Measurements from ENCODE around the gene TMC2. TPM values are rescaled to one million over a fixed set of nuclear protein-coding genes. Genes with fewer than 3 reads are reported as not detected.
A peak's percentile ranks its signal among the peaks of the same experiment; 100 is the strongest.

The TMC2 gene
- total RNA-seq, 2 donors from 2014 or later, result 0.25 TPM; not detected in 1

DNA sequence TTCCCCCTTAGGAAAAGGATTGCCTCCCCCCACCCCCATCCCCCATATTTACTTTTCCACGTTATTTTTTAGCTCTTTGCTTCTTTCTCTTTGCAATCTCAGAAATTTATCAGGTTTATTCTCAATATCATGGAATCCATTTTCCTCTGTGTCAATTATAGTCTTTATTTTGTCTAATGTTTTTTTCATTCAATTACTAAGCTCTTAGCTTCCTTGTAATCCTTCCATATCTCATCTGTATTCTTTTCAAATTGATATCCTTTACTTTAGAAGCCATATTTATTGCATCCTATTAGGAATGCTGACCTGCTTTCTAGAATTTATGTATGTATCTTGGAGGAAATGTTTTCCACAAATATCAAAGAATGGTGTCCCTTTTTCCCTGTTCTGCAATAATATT, 39.3 kb downstream of the TMC2 start:
- Histone ChIP-seq H3K4me1 (no peaks in the 10 kb centered on the region), H3K9me3 (no peaks in the 10 kb centered on the region), H3K9ac (ENCODE audit: low read depth in 2 of 2, low read length in 2 of 2) (no peak overlapping the region), H3K27ac (no peak overlapping the region), H3K4me3 (no peak overlapping the region), H3K36me3 (no peaks in the 10 kb centered on the region), H3K27me3 (no peaks in the 10 kb centered on the region)
- DNase-seq, result no peak
- TF ChIP-seq, protein P1, sequence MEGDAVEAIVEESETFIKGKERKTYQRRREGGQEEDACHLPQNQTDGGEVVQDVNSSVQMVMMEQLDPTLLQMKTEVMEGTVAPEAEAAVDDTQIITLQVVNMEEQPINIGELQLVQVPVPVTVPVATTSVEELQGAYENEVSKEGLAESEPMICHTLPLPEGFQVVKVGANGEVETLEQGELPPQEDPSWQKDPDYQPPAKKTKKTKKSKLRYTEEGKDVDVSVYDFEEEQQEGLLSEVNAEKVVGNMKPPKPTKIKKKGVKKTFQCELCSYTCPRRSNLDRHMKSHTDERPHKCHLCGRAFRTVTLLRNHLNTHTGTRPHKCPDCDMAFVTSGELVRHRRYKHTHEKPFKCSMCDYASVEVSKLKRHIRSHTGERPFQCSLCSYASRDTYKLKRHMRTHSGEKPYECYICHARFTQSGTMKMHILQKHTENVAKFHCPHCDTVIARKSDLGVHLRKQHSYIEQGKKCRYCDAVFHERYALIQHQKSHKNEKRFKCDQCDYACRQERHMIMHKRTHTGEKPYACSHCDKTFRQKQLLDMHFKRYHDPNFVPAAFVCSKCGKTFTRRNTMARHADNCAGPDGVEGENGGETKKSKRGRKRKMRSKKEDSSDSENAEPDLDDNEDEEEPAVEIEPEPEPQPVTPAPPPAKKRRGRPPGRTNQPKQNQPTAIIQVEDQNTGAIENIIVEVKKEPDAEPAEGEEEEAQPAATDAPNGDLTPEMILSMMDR (IDR thresholded peaks at IDR 0.05), result no peak
- intact Hi-C loops (cut with DNase I), result no loop called here

DNA sequence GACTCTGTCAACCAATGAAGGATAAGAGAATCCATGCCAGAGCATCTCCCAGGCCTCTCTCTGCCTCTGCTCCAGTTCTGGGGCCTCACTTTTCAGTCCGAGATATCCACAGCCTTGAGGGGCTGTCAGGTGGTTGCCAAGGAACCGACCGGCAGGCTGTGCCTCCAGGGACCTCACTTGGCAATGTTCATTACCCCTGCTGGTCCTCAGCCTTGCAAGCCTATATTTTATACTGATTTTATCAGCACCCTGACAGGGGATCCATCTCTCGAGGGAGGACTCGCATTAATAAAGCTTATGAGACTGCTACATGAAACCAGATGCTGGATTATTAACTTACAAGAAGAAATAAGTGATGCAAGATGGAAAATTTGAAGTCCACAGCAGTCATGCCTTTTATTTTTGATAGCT, 39.9 kb downstream of the TMC2 start:
- no peaks in the 10 kb centered on the region for H3K27me3 ChIP-seq
- no peak overlapping the region for H3K4me3 ChIP-seq
- no peak overlapping the region for H3K9ac ChIP-seq (ENCODE audit: low read depth in 2 of 2, low read length in 2 of 2)
- TF ChIP-seq, protein P1 (IDR thresholded peaks at IDR 0.05), result no peak
- no peak for DNase-seq
- no peak overlapping the region for H3K27ac ChIP-seq
- intact Hi-C loops (cut with DNase I), result no loop called here
- no peaks in the 10 kb centered on the region for H3K9me3 ChIP-seq
- no peaks in the 10 kb centered on the region for H3K36me3 ChIP-seq
- no peaks in the 10 kb centered on the region for H3K4me1 ChIP-seq

DNA sequence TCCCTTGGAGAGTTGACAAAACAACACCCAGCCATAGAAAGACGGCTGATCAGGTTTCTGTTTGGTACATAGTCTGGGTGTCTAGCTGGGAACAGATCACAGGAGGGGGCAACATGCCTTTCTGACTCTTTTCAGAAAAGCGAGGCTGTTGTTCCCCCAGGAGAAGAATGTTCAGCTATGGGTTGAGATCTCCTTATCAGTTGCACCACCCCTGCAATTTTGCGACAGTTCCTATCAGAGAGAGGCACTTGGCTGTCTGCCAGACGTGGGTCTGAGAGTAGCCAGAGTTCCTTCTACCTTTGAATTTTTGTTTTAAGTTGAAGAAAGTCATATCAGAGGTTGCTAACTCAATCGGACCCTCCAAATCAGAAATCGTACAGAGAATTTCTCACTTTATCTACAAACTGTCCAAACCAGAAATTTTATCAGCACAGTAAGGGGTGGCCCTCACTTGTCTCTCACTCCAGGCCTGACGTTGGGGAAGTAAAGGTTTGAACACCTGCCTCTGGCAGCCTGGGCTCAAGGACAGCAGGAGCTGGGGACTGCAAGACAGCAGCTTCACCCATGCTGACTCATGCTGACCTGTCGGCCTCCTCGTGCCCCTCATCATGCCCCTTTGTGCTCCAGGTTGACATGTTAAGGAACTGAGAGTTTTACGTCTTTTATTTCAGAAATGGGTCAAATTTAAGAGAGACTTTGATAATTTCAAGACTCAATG, 42.3 kb downstream of the TMC2 start:
- no peaks in the 10 kb centered on the region for H3K9me3 ChIP-seq
- no peaks in the 10 kb centered on the region for H3K27me3 ChIP-seq
- H3K36me3 ChIP-seq, result no peaks in the 10 kb centered on the region
- DNase-seq, result peak; percentile 38
- no peak overlapping the region for H3K4me3 ChIP-seq
- H3K27ac ChIP-seq, result no peak overlapping the region
- H3K4me1 ChIP-seq, result no peaks in the 10 kb centered on the region
- TF ChIP-seq, protein P1 (IDR thresholded peaks at IDR 0.05), result no peak
- H3K9ac ChIP-seq (ENCODE audit: low read depth in 2 of 2, low read length in 2 of 2), result no peak overlapping the region
- intact Hi-C loops (cut with DNase I), result no loop called here

DNA sequence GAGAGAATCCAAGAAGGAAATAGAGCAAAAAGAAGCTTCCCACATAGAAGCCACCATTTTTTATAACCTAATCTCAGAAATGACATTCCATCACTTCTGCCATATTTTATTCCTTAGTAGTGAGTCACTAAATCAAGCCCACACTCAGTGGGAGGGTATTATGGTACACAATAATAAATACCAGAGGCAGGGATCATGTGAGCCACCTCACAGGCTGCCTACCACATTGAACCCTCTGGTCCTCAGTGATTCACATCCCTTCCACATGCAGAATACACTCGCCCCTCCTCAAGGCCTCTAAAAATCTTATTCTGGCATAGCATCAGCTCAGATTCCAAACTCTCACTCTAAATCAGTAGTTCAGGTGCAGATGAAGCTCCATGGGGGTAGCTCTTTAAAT, 49.4 kb downstream of the TMC2 start:
- no peaks in the 10 kb centered on the region for H3K27me3 ChIP-seq
- H3K9ac ChIP-seq (ENCODE audit: low read depth in 2 of 2, low read length in 2 of 2), result no peak overlapping the region
- H3K4me1 ChIP-seq, result no peaks in the 10 kb centered on the region
- no peak overlapping the region for H3K4me3 ChIP-seq
- TF ChIP-seq, protein P1 (IDR thresholded peaks at IDR 0.05), result no peak
- intact Hi-C loops (cut with DNase I), result no loop called here
- no peaks in the 10 kb centered on the region for H3K36me3 ChIP-seq
- no peaks in the 10 kb centered on the region for H3K9me3 ChIP-seq
- H3K27ac ChIP-seq, result no peak overlapping the region
- no peak for DNase-seq

DNA sequence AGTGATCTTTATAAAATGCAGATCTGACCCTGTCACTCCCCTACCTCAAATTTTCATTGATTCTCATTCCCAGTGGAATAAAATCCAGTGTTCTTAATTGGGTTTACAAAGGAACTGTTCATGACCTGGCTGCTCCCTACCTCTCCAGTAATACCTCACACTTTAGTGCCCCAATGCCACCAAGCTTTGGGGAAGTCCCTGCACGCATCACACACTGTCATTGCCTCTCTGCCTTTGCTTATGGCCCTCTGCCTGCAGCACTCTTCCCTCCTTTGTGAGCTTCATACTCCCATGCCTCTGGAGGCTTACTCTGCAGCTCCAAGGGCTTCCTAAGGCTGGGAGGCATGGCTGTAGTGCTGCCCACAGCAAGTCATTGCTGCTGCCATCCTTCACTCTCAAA, 57.4 kb downstream of the TMC2 start:
- Histone ChIP-seq H3K9me3 (no peaks in the 10 kb centered on the region), H3K4me3 (no peak overlapping the region), H3K27ac (no peak overlapping the region), H3K9ac (ENCODE audit: low read depth in 2 of 2, low read length in 2 of 2) (no peak overlapping the region), H3K4me1 (no peaks in the 10 kb centered on the region), H3K36me3 (no peaks in the 10 kb centered on the region), H3K27me3 (no peaks in the 10 kb centered on the region)
- TF ChIP-seq, protein P1 (IDR thresholded peaks at IDR 0.05), result no peak
- intact Hi-C loops (cut with DNase I), result no loop called here
- DNase-seq, result no peak
